Jurkat, Clone E6-1 (cell line): ENCODE results near the gene ARHGAP36.

Source experiments
- DNase-seq: peaks from one replicate; pipeline ENCODE4 v3.0.0-alpha.2; 2011; ENCODE audit warnings: low read depth, low spot score
- H3K4me3 ChIP-seq: 2 replicates; pipeline ENCODE4 v1.5.1; 2011; ENCODE audit warnings: mild to moderate bottlenecking, low read length, control low read depth, moderate library complexity

ARHGAP36 gene

GRCh38 chrX:131067846-131068745 is 9.9 kb downstream of the ARHGAP36 start:
- H3K4me3 ChIP-seq = no peak overlapping the region
- DNase-seq = peak; percentile 4

- H3K4me3 ChIP-seq = no peak overlapping the region
- no peak for DNase-seq
Observed at GRCh38 chrX:131068945-131069719, 11.0 kb downstream of the ARHGAP36 start.

DNA sequence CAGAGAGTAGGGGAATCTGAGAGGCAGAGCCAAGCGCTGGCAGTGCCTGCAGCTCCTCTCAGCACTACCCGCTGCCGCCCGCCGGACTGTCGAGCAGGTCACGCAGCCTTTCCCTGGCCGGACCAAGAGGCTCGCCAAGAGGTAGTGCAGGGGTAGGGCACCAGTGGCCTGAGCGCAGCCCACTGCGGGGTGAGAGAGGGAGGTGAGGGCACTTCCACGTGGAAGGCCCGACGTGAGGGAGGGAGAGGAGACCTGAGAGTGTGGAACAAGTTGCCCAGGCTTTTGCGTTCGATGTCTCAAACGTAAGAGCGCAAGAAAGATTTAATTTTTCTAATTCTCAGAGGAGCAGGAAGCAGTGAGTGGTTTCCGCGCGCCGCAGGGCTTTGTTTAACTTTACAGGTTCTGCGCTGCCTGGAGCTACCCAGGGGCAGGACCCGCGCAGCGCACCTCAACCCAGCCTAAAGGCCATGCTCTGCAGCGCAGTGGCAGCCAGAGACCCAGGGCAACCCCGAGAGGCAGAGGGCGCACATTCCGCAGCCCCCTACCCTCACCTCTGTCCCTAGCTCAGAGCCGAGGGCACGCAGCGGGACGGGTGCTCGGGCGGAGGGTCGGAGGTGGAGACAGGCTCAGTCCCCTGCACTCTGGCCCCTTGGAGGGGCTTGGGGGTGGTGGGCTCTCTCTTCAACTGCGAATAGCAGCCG is 14.9 kb downstream of the ARHGAP36 start:
- no peak for DNase-seq
- H3K4me3 ChIP-seq = no peak overlapping the region

DNA sequence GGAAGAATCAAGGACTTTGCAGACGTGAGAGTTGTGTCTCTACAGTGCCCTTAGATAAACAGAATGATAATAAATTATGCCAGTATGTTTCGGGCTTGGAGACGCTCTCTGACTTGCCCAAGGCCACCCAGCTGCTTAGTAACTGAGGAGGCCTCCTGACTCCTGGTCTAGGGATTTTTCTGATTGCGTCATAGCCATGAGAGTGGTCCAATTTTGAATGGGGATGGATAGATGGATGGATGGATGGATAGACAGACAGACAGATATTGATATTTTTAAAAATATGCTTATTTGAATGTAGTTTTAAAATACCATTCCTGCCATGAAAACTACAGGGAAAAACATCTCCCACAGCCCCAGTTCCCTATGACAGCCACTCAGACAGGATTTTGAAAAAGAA is 15.5 kb downstream of the ARHGAP36 start:
- DNase-seq = no peak
- H3K4me3 ChIP-seq = no peak overlapping the region

DNA sequence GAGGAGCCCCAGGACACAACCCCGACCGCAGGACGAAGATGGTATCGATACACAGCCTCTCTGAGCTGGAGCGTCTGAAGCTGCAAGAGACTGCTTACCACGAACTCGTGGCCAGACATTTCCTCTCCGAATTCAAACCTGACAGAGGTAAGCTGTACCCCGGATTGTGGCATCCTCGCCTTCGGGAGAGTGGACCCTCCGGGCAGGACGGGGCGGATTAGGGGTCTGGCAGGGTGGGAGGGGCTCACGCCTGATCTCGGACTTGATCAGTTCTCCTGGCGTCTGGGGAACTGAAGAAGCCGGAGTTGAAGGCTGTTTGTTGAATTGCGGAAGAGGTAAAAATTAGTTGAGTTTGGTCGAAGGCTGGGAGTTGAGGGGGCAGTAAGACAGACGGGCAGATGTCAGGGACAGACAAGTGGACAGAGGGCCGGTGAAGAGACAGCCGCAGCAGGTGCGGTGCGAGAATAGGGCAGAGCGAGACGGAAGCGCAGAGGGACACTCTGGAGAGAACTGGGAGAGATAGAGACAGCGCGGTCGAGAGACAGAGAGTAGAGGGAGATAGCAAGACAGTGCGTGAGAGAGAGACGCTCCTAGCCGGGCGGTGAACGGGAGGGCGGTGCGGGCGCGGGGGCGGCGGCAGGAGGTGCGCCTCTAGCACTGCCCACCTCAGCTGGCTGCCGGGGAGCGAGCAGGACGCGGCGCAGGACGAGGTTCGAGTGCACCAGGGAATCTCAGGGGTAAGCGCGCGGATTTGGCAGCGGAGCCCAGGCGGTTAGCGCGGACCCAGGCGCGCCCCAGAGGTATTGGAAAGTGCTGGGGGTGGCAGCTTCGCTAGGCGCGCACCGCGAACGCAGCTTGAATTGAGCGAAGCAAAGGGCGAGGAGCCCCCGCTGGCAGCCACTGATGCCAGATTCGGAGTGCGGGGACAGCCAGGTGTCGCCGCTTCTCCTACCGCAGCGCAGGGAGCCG is 23.9 kb downstream of the ARHGAP36 start:
- no peak overlapping the region for H3K4me3 ChIP-seq
- no peak for DNase-seq

DNA sequence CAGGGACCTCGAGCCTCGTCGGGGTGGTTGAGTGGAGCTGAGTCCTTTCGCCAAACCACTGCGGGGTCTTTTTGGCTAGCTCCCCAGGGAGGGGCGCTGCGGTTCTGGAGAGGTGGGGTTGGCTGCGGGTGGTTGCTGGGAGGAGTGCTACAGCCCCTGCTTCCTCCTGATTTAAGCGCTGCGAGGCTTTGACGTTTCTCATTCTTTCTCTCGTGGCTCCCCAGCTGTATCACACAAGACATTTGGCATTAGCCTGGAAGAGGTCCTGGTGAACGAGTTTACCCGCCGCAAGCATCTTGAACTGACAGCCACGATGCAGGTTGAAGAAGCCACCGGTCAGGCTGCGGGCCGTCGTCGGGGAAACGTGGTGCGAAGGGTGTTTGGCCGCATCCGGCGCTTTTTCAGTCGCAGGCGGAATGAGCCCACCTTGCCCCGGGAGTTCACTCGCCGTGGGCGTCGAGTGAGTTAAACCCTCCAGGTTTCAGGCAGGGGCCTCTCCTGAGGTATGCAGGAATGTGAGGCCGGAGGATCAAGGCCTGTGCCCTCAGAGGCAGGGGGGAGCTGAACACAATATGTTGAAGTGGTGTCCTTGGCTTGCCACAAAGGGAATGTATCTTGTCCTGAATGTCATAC is 25.5 kb downstream of the ARHGAP36 start:
- no peak overlapping the region for H3K4me3 ChIP-seq

DNA sequence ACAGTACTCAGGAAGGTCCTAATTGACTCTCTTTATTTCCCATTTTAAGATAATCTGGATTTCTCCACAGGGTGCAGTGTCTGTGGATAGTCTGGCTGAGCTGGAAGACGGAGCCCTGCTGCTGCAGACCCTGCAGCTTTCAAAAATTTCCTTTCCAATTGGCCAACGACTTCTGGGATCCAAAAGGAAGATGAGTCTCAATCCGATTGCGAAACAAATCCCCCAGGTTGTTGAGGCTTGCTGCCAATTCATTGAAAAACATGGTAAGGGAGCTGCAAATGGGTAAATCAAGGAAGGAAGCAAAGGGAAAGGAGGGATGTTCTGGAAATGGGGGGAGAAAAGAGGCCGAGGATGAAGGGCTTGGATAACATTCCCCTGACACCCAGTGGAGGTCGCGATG is 26.0 kb downstream of the ARHGAP36 start:
- DNase-seq = no peak
- H3K4me3 ChIP-seq = no peak overlapping the region

More for the DNA sequence above, 25.5 kb downstream of the ARHGAP36 start:
- DNase-seq = no peak

- no peak for DNase-seq
- H3K4me3 ChIP-seq = no peak overlapping the region
Observed at GRCh38 chrX:131136776-131137175, 78.6 kb downstream of the ARHGAP36 start.

DNA sequence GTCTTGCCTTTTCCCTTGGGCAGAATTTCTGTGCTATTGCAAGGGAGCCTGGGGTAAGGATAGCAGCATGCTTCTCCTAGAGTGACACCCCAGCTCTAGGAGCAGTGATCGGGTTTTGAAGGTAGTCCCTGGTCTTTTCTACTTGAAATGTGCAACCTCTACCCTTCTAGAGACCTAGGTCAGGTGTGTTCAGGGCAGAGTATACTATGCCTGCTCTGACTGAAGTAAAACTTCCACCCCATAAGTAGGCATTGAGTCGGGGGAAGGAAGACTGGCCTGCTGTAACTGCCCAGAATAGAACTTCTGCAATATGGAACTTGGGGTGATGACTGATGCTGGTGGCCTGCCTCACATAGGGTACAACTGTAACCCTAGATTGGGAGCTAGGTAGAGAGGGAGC is 80.9 kb downstream of the ARHGAP36 start:
- H3K4me3 ChIP-seq = no peak overlapping the region
- no peak for DNase-seq
